ENCODE results near the gene KCNJ6. TPM values are rescaled to one million over a fixed set of nuclear protein-coding genes. Genes with fewer than 3 reads are reported as not detected.
A peak's percentile ranks its signal among the peaks of the same experiment; 100 is the strongest.

Gene KCNJ6
- total and polyA plus RNA-seq, 2 experiments from 2014 or later: not detected

GRCh38 chr21:37811711-37812110 is 104.5 kb downstream of the KCNJ6 start:
- no peaks in the 10 kb centered on the region for H3K27me3 ChIP-seq
- no peak for TF ChIP-seq CTCF (IDR thresholded peaks at IDR 0.05; ENCODE audit: low read depth, low read length)
- no peaks in the 10 kb centered on the region for H3K9me3 ChIP-seq (ENCODE audit: low read depth)
- no peak overlapping the region for H3K27ac ChIP-seq
- peak in 1 of 2 donors; percentile 3 for DNase-seq (ENCODE audit: low read depth in 1 of 2, low spot score in 1 of 2)
- H3K36me3 ChIP-seq: no peaks in the 10 kb centered on the region
- no peaks in the 10 kb centered on the region for H3K4me1 ChIP-seq (ENCODE audit: low read depth)
- H3K4me3 ChIP-seq: no peak overlapping the region

- Histone ChIP-seq H3K36me3 (no peaks in the 10 kb centered on the region), H3K27ac (no peak overlapping the region), H3K4me3 (no peak overlapping the region), H3K4me1 (ENCODE audit: low read depth) (no peaks in the 10 kb centered on the region), H3K9me3 (ENCODE audit: low read depth) (no peaks in the 10 kb centered on the region), H3K27me3 (no peaks in the 10 kb centered on the region)
- TF ChIP-seq CTCF (IDR thresholded peaks at IDR 0.05; ENCODE audit: low read depth, low read length): no peak
- DNase-seq (ENCODE audit: low read depth in 1 of 2, low spot score in 1 of 2): no peak
Measured at GRCh38 chr21:37808261-37808660, 108.0 kb downstream of the KCNJ6 start.

DNA sequence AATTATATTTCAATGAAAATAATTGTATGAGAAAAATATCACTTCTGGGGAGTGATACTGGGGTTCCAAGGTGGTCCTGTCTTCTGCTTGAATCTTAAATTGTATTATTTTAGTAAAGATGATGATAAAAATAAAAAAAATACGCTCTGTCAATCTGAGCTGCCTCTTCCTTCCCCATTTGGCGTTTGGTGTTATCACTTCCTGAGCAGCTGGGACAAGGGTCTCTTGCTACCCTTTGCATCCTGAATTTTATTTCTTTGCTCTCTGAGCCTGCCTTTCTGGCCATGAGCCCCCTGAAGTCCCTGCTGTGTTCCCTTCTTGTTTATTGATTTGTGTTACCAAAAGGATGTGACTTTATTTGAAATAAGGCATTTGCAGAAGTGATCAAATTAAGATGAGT is 111.0 kb downstream of the KCNJ6 start:
- Histone ChIP-seq H3K27me3 (no peaks in the 10 kb centered on the region), H3K36me3 (no peaks in the 10 kb centered on the region), H3K9me3 (ENCODE audit: low read depth) (no peaks in the 10 kb centered on the region), H3K4me3 (no peak overlapping the region), H3K27ac (no peak overlapping the region), H3K4me1 (ENCODE audit: low read depth) (no peaks in the 10 kb centered on the region)
- no peak for TF ChIP-seq CTCF (IDR thresholded peaks at IDR 0.05; ENCODE audit: low read depth, low read length)
- no peak for DNase-seq (ENCODE audit: low read depth in 1 of 2, low spot score in 1 of 2)

DNA sequence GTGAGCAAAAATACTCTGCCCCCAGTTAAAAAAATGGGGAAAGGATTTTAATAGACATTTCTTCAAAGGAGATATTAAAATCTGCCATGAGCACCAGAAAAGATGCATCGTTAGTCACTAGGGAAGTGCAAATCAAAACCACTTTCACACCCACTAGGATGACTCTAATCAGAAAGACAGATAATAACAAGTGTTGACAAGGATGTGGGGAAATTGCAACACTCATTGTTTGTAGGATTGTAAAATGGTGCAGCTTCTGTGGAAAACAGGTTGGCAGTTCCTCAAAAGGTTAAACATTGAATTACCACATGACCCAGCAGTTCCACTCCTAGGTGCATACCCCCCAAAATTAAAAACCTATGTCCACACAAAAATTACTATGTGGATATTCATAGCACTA is 112.3 kb downstream of the KCNJ6 start:
- DNase-seq (ENCODE audit: low read depth in 1 of 2, low spot score in 1 of 2): peak in 1 of 2 donors; percentile 6
- Histone ChIP-seq H3K36me3 (no peaks in the 10 kb centered on the region), H3K4me1 (ENCODE audit: low read depth) (no peaks in the 10 kb centered on the region), H3K4me3 (no peak overlapping the region), H3K9me3 (ENCODE audit: low read depth) (no peaks in the 10 kb centered on the region), H3K27me3 (no peaks in the 10 kb centered on the region), H3K27ac (no peak overlapping the region)
- no peak for TF ChIP-seq CTCF (IDR thresholded peaks at IDR 0.05; ENCODE audit: low read depth, low read length)

DNA sequence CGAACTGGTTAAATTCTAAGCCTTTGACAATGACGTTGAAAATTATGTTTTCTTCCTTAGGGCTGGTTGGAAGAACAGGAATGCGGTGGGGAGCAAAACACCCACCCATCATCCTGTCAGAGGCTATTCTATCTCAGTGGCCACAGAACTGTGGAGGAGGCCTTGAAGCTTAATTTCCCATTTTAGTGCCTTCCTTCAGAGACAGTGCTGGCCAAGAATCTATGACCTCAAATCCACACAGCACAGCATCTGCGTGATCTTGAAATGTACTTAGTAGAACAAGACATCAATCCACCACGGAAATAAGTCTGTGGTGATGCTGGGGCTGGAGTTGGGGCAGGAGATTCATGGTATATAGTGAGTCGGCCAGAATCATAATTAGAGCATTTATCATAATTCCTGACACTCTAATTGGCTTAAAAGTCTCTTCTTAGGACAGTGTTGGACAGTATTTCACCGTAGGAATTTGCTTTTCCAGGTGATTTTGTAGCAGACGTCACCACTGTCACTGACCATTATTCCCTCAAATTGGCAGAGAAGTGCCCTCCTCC is 113.1 kb downstream of the KCNJ6 start:
- Histone ChIP-seq H3K27ac (no peak overlapping the region), H3K36me3 (no peaks in the 10 kb centered on the region), H3K27me3 (no peaks in the 10 kb centered on the region), H3K4me1 (ENCODE audit: low read depth) (no peaks in the 10 kb centered on the region), H3K4me3 (no peak overlapping the region), H3K9me3 (ENCODE audit: low read depth) (no peaks in the 10 kb centered on the region)
- TF ChIP-seq CTCF (IDR thresholded peaks at IDR 0.05; ENCODE audit: low read depth, low read length): no peak
- DNase-seq (ENCODE audit: low read depth in 1 of 2, low spot score in 1 of 2): no peak
